Lung (tissue), 12 donors: ENCODE measurements around the gene PDE2A. TPM values are rescaled to one million over a fixed set of nuclear protein-coding genes. Genes with fewer than 3 reads are reported as not detected.

Source experiments
- ATAC-seq: fragments of 200-7000 bp; cut with Tn5 transposase; one replicate; pipeline ENCODE4 v1.9.1; 2020; ENCODE audit warnings: moderate number of reproducible peaks; ENCODE audit not compliant: insufficient read depth, low FRiP score
- DNase-seq, 3 donors: peaks; one replicate each; pipeline ENCODE4 v3.0.0-alpha.2; 2013 to 2017
- H3K27ac ChIP-seq, 2 donors: one replicate each; pipeline ENCODE4 v1.5.1; 2013; ENCODE audit warnings: mild to moderate bottlenecking in 2 of 2, moderate library complexity in 2 of 2, control low read depth in 1 of 2, inconsistent platforms in 1 of 2, low read depth in 1 of 2, low read length in 1 of 2
- H3K27me3 ChIP-seq, 3 donors: one replicate each; pipeline ENCODE4 v1.5.1; 2013; ENCODE audit warnings: low read length in 2 of 3; ENCODE audit not compliant: control insufficient read depth in 3 of 3, insufficient read depth in 3 of 3
- H3K36me3 ChIP-seq, 4 donors: one replicate each; pipeline ENCODE4 v1.5.1; 2013; ENCODE audit warnings: low read length in 4 of 4, mild to moderate bottlenecking in 1 of 4, moderate library complexity in 1 of 4; ENCODE audit not compliant: control insufficient read depth in 4 of 4, insufficient read depth in 4 of 4
- H3K4me1 ChIP-seq, 5 donors: one replicate each; pipeline ENCODE4 v1.5.1; 2013; ENCODE audit warnings: low read length in 5 of 5, mild to moderate bottlenecking in 2 of 5, moderate library complexity in 1 of 5; ENCODE audit not compliant: control insufficient read depth in 5 of 5, insufficient read depth in 5 of 5
- H3K4me3 ChIP-seq: one replicate; pipeline ENCODE4 v1.5.1; 2013; ENCODE audit warnings: mild to moderate bottlenecking, control low read depth, moderate library complexity
- H3K9ac ChIP-seq, 2 donors: one replicate each; pipeline ENCODE4 v1.5.1; 2013; ENCODE audit warnings: low read length in 2 of 2, control low read depth in 1 of 2; ENCODE audit not compliant: insufficient read depth in 1 of 2
- H3K9me3 ChIP-seq, 4 donors: one replicate each; pipeline ENCODE4 v1.5.1; 2013; ENCODE audit warnings: low read length in 3 of 4, mild to moderate bottlenecking in 1 of 4, moderate library complexity in 1 of 4; ENCODE audit not compliant: control insufficient read depth in 4 of 4, insufficient read depth in 3 of 4
- CTCF ChIP-seq: IDR thresholded peaks from 2 replicates; pipeline ENCODE4 v1.5.1; 2012; ENCODE audit warnings: mild to moderate bottlenecking; ENCODE audit errors: control extremely low read depth, extremely low read depth
- WGBS, 2 donors: extraction: QIAGEN DNeasy Blood & Tissue Kit; methylation state at CpG; one replicate each; pipeline ENCODE4 v1.1.7; 2013; 5-methylcytosine and 5-hydroxymethylcytosine counted together
- polyA plus RNA-seq, 2 donors: library from polyadenylated mRNA; stranded (reverse); fragments of 200-250 nt; gene quantifications; one replicate each; pipeline ENCODE4 v1.2.1, GENCODE V29; 2013
- total RNA-seq, 2 donors: library from RNA; depleted of rRNA in 1 of 2; stranded (reverse); fragments of >200 nt in 1 of 2; gene quantifications; one replicate each; pipeline ENCODE4 v1.2.1, GENCODE V29; 2014 to 2021
- donor health status: control.
- donor health status: control.
- donor health status: Bipolar disorder and iron deficiency.
- donor health status: healthy.
- donor health status: DM: yes; HTN: yes; CAD: no.

Gene PDE2A
- total and polyA plus RNA-seq, 4 donors = 7.7 to 20.5 (median 12.7) TPM

- DNase-seq (no peak), ATAC-seq (no peak)
- H3K9me3 ChIP-seq = no peaks in the 10 kb centered on the region
- no peak overlapping the region for H3K27ac ChIP-seq
- no peak for TF ChIP-seq CTCF
- H3K27me3 ChIP-seq = no peaks in the 10 kb centered on the region
- peaks cover 0 to 52% (median 13%) of the 10 kb centered on the region in 5 donors for H3K4me1 ChIP-seq
- H3K4me3 ChIP-seq = no peak overlapping the region
- H3K36me3 ChIP-seq = peaks cover 3 to 84% (median 38%) of the 10 kb centered on the region in 4 donors
- H3K9ac ChIP-seq = no peak overlapping the region
- 91 to 94% methylated on average over 10 of the region's 10 CpGs for WGBS, 2 donors
These were observed 27.2 kb upstream of the PDE2A start for GRCh38 chr11:72701466-72701865.

DNA sequence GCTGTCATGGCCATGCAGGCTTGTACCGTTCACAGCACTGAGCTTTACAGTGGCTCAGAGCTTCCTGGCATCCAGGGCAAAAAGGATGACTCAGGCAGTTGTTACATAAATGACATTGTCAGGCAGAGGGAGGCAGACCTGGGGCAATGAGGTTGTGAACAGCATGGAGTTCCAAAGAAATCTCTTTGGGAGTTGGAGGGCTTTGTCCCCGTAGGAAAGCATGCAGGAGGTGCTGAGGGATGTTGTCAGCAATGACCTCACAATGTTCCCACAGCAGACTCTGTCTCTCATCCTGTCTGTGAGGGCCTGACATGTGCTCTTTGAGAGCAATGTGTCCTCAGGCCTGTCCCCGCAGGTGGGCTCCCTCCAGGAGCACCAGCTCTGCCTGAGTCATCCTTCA, 25.9 kb upstream of the PDE2A start:
- H3K9me3 ChIP-seq = no peaks in the 10 kb centered on the region
- DNase-seq (no peak), ATAC-seq (no peak)
- H3K4me1 ChIP-seq = peaks cover 0 to 39% (median 8%) of the 10 kb centered on the region in 5 donors
- H3K9ac ChIP-seq = no peak overlapping the region
- H3K4me3 ChIP-seq = no peak overlapping the region
- H3K27ac ChIP-seq = no peak overlapping the region
- H3K27me3 ChIP-seq = no peaks in the 10 kb centered on the region
- H3K36me3 ChIP-seq = peaks cover 6 to 87% (median 49%) of the 10 kb centered on the region in 4 donors
- TF ChIP-seq CTCF = no peak
- whole genome bisulfite sequencing, 2 donors = 80 to 88% methylated on average over 3 of the region's 3 CpGs

DNA sequence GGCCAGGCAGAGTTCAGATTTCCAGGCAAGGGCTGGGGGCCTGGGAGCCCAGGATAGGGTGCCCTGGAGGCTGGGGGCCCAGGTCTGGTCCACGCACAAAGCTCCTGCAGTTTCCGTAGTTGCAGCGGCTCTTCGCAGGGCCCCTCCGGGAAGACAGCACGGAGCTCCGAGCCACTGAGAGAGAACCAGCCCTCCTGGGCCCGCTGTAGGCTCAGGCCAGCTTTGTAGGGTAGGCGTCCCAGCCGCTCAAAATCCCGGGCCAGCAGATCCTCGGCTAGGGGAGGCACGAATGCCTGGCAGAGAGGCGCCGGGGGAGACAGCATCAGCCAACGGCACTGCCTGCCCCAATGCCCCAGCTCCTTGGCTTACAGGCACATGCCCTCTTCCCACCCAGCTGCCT, 23.6 kb upstream of the PDE2A start:
- Histone ChIP-seq H3K9me3 (no peaks in the 10 kb centered on the region), H3K36me3 (peaks cover 11 to 92% (median 64%) of the 10 kb centered on the region in 4 donors), H3K9ac (no peak overlapping the region), H3K27ac (no peak overlapping the region), H3K4me1 (peaks cover 0 to 17% (median 0%) of the 10 kb centered on the region in 5 donors), H3K27me3 (no peaks in the 10 kb centered on the region), H3K4me3 (no peak overlapping the region)
- 89 to 95% methylated on average over 16 of the region's 16 CpGs for WGBS, 2 donors
- ATAC-seq (no peak), DNase-seq (no peak)
- TF ChIP-seq CTCF = no peak
